B cell (primary cell): Measurements from ENCODE around the gene NRF1. TPM values are rescaled to one million over a fixed set of nuclear protein-coding genes. Genes with fewer than 3 reads are reported as not detected.

Experiments
- ATAC-seq: fragments of 200-7000 bp; cut with Tn5 transposase; one replicate; pipeline ENCODE4 v1.10.0; 2021; ENCODE audit warnings: low read depth, mild to moderate bottlenecking, moderate number of reproducible peaks, moderate library complexity
- CTCF ChIA-PET: fragments of 350-600 bp; sonication (Branson Sonifier 250); formaldehyde crosslinking; loops from one replicate; lab custom pipeline; 2021; ENCODE audit warnings: antibody characterized with exemption, inconsistent platforms; lab: Charles Lee
- POLR2A ChIA-PET: fragments of 350-600 bp; sonication (Branson Sonifier 250); formaldehyde crosslinking; loops from one replicate; lab custom pipeline; 2021; ENCODE audit warnings: antibody characterized with exemption; lab: Charles Lee
- DNase-seq: peaks from one replicate; pipeline ENCODE4 v3.0.0; 2013
- H2AFZ ChIP-seq: 2 replicates; pipeline ENCODE4 v1.6.1; 2012; ENCODE audit warnings: mild to moderate bottlenecking, low read depth, low read length; ENCODE audit not compliant: insufficient read depth, poor library complexity, severe bottlenecking
- H3K27ac ChIP-seq, 2 donors: 1 replicate in 1 of 2; 2 replicates in 1 of 2; pipeline ENCODE4 v1.5.1; 2012 to 2013; ENCODE audit warnings: low read length in 2 of 2, mild to moderate bottlenecking in 2 of 2, moderate library complexity in 1 of 2
- H3K27me3 ChIP-seq, 4 experiments: fragments of 200-600 bp in 1 of 4; sonication (generic) in 1 of 4; replicated peaks in 1 of 4; 1 replicate in 2 of 4; 2 replicates in 2 of 4; pipeline versions ENCODE4 v1.6.1 to v1.7.0; 2013 to 2016; ENCODE audit warnings: low read length in 3 of 4, mild to moderate bottlenecking in 2 of 4, mixed read lengths in 1 of 4, moderate library complexity in 1 of 4; ENCODE audit not compliant: insufficient read depth in 4 of 4, control insufficient read depth in 3 of 4; ENCODE audit errors: control extremely low read depth in 1 of 4
- H3K36me3 ChIP-seq, 2 experiments: replicated peaks in 1 of 2; 1 replicate in 1 of 2; 2 replicates in 1 of 2; pipeline versions ENCODE4 v1.6.1 to v1.7.1; 2013; ENCODE audit warnings: low read length in 1 of 2; ENCODE audit not compliant: insufficient read depth in 2 of 2, control insufficient read depth in 1 of 2; ENCODE audit errors: control extremely low read depth in 1 of 2, extremely low read depth in 1 of 2
- H3K4me1 ChIP-seq, 2 donors: fragments of 200-600 bp in 1 of 2; sonication (generic) in 1 of 2; 1 replicate in 1 of 2; 2 replicates in 1 of 2; pipeline versions ENCODE4 v1.5.1 to v1.6.1; 2013 to 2017; ENCODE audit warnings: low read length in 2 of 2; ENCODE audit not compliant: control insufficient read depth in 2 of 2, insufficient read depth in 2 of 2
- H3K4me2 ChIP-seq: replicated peaks from 2 replicates; pipeline ENCODE3; 2012; ENCODE audit warnings: mild to moderate bottlenecking, low read depth, low read length; ENCODE audit not compliant: poor library complexity, severe bottlenecking
- H3K4me3 ChIP-seq, 5 experiments: fragments of 200-600 bp in 1 of 5; sonication (generic) in 1 of 5; 1 replicate in 3 of 5; 2 replicates in 2 of 5; pipeline versions ENCODE4 v1.5.1 to v1.7.0; 2011 to 2016; ENCODE audit warnings: low read length in 4 of 5, mild to moderate bottlenecking in 4 of 5, low read depth in 2 of 5, control low read depth in 1 of 5, moderate library complexity in 1 of 5; ENCODE audit not compliant: insufficient read depth in 1 of 5; ENCODE audit errors: control extremely low read depth in 1 of 5, extremely low read depth in 1 of 5
- H3K79me2 ChIP-seq: fragments of 200-600 bp; sonication (generic); one replicate; pipeline ENCODE4 v1.6.0; 2016; ENCODE audit warnings: low read length; ENCODE audit not compliant: control insufficient read depth, insufficient read depth
- H3K9ac ChIP-seq: fragments of 200-600 bp; sonication (generic); 2 replicates; pipeline ENCODE4 v1.6.1; 2017; ENCODE audit warnings: mild to moderate bottlenecking, low read length, moderate library complexity
- H3K9me3 ChIP-seq, 3 donors: one replicate each; pipeline versions ENCODE4 v1.6.1 to v1.7.1; 2013; ENCODE audit warnings: low read length in 2 of 3; ENCODE audit not compliant: control insufficient read depth in 2 of 3, insufficient read depth in 1 of 3; ENCODE audit errors: control extremely low read depth in 1 of 3
- H4K20me1 ChIP-seq: 2 replicates; pipeline ENCODE4 v1.6.0; 2012; ENCODE audit warnings: mild to moderate bottlenecking, low read length; ENCODE audit not compliant: insufficient read depth, control insufficient read depth, poor library complexity, severe bottlenecking
- H3K27ac Mint-ChIP-seq: one replicate; pipeline ENCODE4 v1.8.0; 2021; ENCODE audit warnings: mixed read lengths
- H3K27me3 Mint-ChIP-seq: one replicate; pipeline ENCODE4 v1.8.0; 2021; ENCODE audit warnings: mixed read lengths
- H3K4me1 Mint-ChIP-seq: one replicate; pipeline ENCODE4 v1.8.0; 2021; ENCODE audit warnings: mixed read lengths
- H3K4me3 Mint-ChIP-seq: one replicate; pipeline ENCODE4 v1.8.0; 2021; ENCODE audit warnings: mixed read lengths
- H3K9me3 Mint-ChIP-seq: one replicate; pipeline ENCODE4 v1.8.0; 2022; ENCODE audit warnings: mixed read lengths; ENCODE audit not compliant: insufficient read depth
- EZH2 ChIP-seq: IDR thresholded peaks from 2 replicates; pipeline ENCODE4 v1.6.1; 2012; ENCODE audit warnings: borderline replicate concordance, low read depth, mild to moderate bottlenecking, moderate library complexity, low read length; ENCODE audit not compliant: insufficient read depth, poor library complexity, severe bottlenecking
- WGBS: methylation state at CpG from one replicate; pipeline ENCODE4 v1.1.5; 2013; ENCODE audit warnings: missing lambda C conversion rate; ENCODE audit not compliant: insufficient coverage; 5-methylcytosine and 5-hydroxymethylcytosine counted together
- intact Hi-C: fragments of 100-400 bp; cut with micrococcal nuclease; formaldehyde crosslinking; loops from one replicate; pipeline ENCODE4 v1.10.0; 2022
- polyA plus RNA-seq: library from polyadenylated mRNA; depleted of rRNA; stranded (reverse); fragments of >200 nt; gene quantifications from 2 replicates; pipeline ENCODE4 v1.2.3, GENCODE V29; 2012
- total RNA-seq, 2 donors: library from RNA; stranded (reverse); fragments of 120-200 nt in 1 of 2; gene quantifications; 1 replicate in 1 of 2; 2 replicates in 1 of 2; pipeline versions ENCODE4 v1.2.3 to v1.2.4, GENCODE V29; 2013 to 2022
- TF ChIP-seq, protein P1 (sequence below): fragments of 200-600 bp; IDR thresholded peaks from one replicate; pipeline ENCODE4 v1.8.0; 2022; ENCODE audit warnings: antibody characterized with exemption, mild to moderate bottlenecking

The NRF1 gene
- total and polyA plus RNA-seq, 2 donors (not counting 1 experiment from before 2014, with no cell fraction given): 19.6 to 53.0 TPM

DNA sequence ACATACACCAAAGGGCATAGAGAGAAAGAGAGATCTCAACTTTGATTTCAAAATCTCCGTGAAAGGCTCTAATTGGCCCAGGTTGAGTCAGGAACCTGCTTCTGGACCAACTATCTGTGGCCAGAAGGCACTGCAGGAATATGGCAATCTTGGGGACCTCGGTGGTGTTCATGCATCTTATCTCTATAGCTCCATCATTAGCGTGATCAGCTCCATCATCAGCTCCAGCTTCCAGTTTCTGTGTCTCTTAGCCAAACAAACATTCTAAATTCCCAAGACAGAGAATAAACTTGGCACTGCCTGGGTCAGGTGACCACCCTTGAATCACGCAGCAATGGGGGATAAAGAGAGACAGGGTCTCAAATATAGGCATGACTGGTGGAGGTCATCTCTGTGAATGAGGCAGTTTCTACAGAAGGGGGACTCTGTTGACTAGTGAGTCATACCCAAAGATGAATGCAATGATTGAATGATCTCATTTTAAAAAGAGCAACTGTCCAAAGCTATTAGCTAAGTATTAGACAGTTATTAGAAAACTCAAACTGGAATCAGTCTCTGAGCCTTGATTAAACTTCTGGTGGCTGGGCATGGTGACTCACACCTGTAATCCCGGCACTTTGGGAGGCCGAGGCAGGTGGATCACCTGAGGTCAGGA is 5.4 kb upstream of the NRF1 start:
- no peaks in the 10 kb centered on the region for H3K9me3 ChIP-seq
- peaks cover 47% of the 10 kb centered on the region for H3K4me1 Mint-ChIP-seq
- ChIA-PET POLR2A (no interaction called here), CTCF (interaction anchor here (0.7 kb wide), 1 partner anchor 9 kb away, joined by 3 read pairs; no protein-coding TSS in a partner anchor)
- H3K9me3 Mint-ChIP-seq: no peaks in the 10 kb centered on the region
- 96% methylated on average over 4 of the region's 6 CpGs for WGBS
- TF ChIP-seq, protein P1, sequence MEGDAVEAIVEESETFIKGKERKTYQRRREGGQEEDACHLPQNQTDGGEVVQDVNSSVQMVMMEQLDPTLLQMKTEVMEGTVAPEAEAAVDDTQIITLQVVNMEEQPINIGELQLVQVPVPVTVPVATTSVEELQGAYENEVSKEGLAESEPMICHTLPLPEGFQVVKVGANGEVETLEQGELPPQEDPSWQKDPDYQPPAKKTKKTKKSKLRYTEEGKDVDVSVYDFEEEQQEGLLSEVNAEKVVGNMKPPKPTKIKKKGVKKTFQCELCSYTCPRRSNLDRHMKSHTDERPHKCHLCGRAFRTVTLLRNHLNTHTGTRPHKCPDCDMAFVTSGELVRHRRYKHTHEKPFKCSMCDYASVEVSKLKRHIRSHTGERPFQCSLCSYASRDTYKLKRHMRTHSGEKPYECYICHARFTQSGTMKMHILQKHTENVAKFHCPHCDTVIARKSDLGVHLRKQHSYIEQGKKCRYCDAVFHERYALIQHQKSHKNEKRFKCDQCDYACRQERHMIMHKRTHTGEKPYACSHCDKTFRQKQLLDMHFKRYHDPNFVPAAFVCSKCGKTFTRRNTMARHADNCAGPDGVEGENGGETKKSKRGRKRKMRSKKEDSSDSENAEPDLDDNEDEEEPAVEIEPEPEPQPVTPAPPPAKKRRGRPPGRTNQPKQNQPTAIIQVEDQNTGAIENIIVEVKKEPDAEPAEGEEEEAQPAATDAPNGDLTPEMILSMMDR: no peak
- TF ChIP-seq EZH2: no peak
- DNase-seq (no peak), ATAC-seq (no peak)
- intact Hi-C loops: no loop called here
- H3K27ac ChIP-seq: peak overlapping the region; percentile 45 to 77
- H3K36me3 ChIP-seq: peaks cover 0 to 8% of the 10 kb centered on the region in 2 experiments
- H2AFZ ChIP-seq: no peak overlapping the region
- no peak overlapping the region for H3K9ac ChIP-seq
- peaks cover 16% of the 10 kb centered on the region for H3K79me2 ChIP-seq
- peak overlapping the region; percentile 17 for H3K4me2 ChIP-seq
- H4K20me1 ChIP-seq: no peaks in the 10 kb centered on the region
- H3K4me3 ChIP-seq: no peak overlapping the region
- no peaks in the 10 kb centered on the region for H3K27me3 ChIP-seq
- H3K4me1 ChIP-seq: peaks cover 19 to 32% of the 10 kb centered on the region in 2 donors
- no peak overlapping the region for H3K4me3 Mint-ChIP-seq
- H3K27me3 Mint-ChIP-seq: no peaks in the 10 kb centered on the region
- peak overlapping the region; percentile 22 for H3K27ac Mint-ChIP-seq

DNA sequence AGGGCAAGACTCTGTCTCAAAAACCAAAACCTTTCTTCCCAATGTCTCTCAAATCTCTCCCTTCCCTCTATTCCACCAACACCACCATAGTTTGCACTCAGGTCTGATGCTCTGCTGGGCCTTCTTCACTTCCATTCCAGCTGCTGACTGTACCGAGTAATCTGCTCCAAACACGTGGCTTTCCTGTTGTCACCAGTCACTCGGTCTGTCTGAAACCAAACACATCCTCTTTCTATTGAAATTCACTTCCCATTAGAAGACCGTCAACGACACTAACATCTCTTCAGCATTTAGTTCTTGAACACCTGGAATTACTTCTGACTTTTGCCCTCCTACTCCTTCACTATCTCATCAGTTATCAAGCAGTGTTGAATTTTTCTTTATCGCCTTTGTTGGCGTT is 4.7 kb upstream of the NRF1 start:
- no peaks in the 10 kb centered on the region for H3K9me3 Mint-ChIP-seq
- no peak for ATAC-seq
- peak overlapping the region; percentile 76 for H3K27ac Mint-ChIP-seq

More for the DNA sequence above, 4.7 kb upstream of the NRF1 start:
- no peak overlapping the region for H3K9ac ChIP-seq
- ChIA-PET POLR2A (no interaction called here), CTCF (interaction anchor here (0.7 kb wide), 1 partner anchor 8 kb away, joined by 3 read pairs; no protein-coding TSS in a partner anchor)
- no peaks in the 10 kb centered on the region for H3K9me3 ChIP-seq
- Mint-ChIP-seq H3K4me3 (peak overlapping the region; percentile 2), H3K4me1 (peaks cover 47% of the 10 kb centered on the region), H3K27me3 (no peaks in the 10 kb centered on the region)
- TF ChIP-seq EZH2: no peak
- TF ChIP-seq, protein P1: no peak
- no peaks in the 10 kb centered on the region for H3K27me3 ChIP-seq
- 0% methylated on average over 5 of the region's 7 CpGs for WGBS
- intact Hi-C loops: no loop called here
- H4K20me1 ChIP-seq: no peaks in the 10 kb centered on the region
- peak overlapping the region; percentile 45 to 77 for H3K27ac ChIP-seq
- H3K4me1 ChIP-seq: peaks cover 19 to 32% of the 10 kb centered on the region in 2 donors
- peaks cover 18% of the 10 kb centered on the region for H3K79me2 ChIP-seq
- H2AFZ ChIP-seq: no peak overlapping the region
- no peak overlapping the region for H3K4me3 ChIP-seq
- peaks cover 0 to 8% of the 10 kb centered on the region in 2 experiments for H3K36me3 ChIP-seq
- peak; percentile 77 for DNase-seq
- peak overlapping the region; percentile 17 for H3K4me2 ChIP-seq
